OCI-LY1 (cell line): Measurements from ENCODE around the gene TBC1D2B.
"Not testable (repeated sequence)": the region's sequence is repeated elsewhere in the genome, so short reads cannot be mapped to it uniquely, and the experiment has no call there.

Experiments used
- CTCF ChIP-seq: fragments of 200-600 bp; sonication (generic), shearing (Covaris generic); IDR thresholded peaks from 2 replicates; pipeline ENCODE4 v1.5.1; 2017; ENCODE audit warnings: mild to moderate bottlenecking, antibody characterized with exemption, low read length, moderate library complexity, mixed read lengths
- EZH2 ChIP-seq: fragments of 200-600 bp; sonication (generic), shearing (Covaris generic); IDR thresholded peaks from 2 replicates; pipeline ENCODE4 v1.8.0; 2017; ENCODE audit warnings: borderline replicate concordance, mixed run types, mild to moderate bottlenecking, antibody characterized with exemption, low read length, moderate library complexity, mixed read lengths

GRCh38 chr15:77971875-77972274 is 105.6 kb downstream of the TBC1D2B start:
- TF ChIP-seq CTCF, EZH2: not testable (repeated sequence)
